IPS DF 19.7 (cell line): ENCODE results near the gene TMEM161B.
"Not testable (repeated sequence)": the region's sequence is repeated elsewhere in the genome, so short reads cannot be mapped to it uniquely, and the experiment has no call there.

ENCODE experiments used
- DNase-seq: peaks from one replicate; pipeline ENCODE4 v3.0.0-alpha.2; 2013; ENCODE audit warnings: low read depth, low spot score

The TMEM161B gene

GRCh38 chr5:88183255-88183654 lies 85.4 kb downstream of the TMEM161B start:
- DNase-seq = no peak

GRCh38 chr5:88177486-88177885 lies 91.2 kb downstream of the TMEM161B start:
- not testable (repeated sequence) for DNase-seq

- DNase-seq = no peak
Observed at GRCh38 chr5:88172847-88173758, 95.5 kb downstream of the TMEM161B start.

- no peak for DNase-seq
Observed at GRCh38 chr5:88159591-88159990, 109.1 kb downstream of the TMEM161B start.

GRCh38 chr5:88158056-88158455 lies 110.6 kb downstream of the TMEM161B start:
- no peak for DNase-seq

- DNase-seq = no peak
Observed at GRCh38 chr5:88154891-88155290, 113.8 kb downstream of the TMEM161B start.

- no peak for DNase-seq
Observed at GRCh38 chr5:88150747-88151146, 117.9 kb downstream of the TMEM161B start.

- DNase-seq = no peak
Observed at GRCh38 chr5:88145611-88146467, 122.8 kb downstream of the TMEM161B start.

GRCh38 chr5:88145221-88145610 lies 123.4 kb downstream of the TMEM161B start:
- DNase-seq = no peak
